ENCODE measurements around the gene NEK8.

The NEK8 gene

DNA sequence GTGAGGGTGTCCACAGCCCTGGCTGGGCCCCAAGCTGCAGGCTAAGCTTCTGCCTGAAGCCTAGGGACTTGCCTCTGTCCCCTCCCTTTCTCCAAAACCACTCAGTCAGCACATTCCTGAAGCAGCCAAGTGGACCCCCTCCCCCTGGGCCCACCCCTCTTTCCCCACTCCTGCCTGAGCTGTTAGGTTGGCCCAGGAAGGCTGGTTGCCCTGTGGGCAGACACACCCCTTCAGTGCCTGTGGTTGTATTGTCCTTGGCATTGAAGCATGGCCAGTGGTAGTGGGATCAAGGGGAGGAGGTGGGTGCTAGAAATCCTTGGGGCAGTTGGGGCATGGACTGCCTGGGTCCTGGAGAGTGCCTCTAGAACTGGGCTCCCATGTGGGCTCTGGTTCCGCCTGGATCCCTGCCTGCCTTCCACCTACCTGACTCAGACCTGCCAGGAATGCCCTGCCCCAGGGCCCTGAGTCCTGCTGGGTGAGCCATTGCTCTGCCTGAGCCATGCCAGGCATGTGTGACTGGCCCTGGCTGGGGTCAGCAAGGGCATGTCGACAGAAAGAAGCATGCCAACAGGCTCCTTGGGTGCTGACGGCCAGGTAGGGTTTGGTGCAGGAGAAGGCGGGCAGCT is 17.3 kb downstream of the NEK8 start:
- no peak for DNase-seq

DNA sequence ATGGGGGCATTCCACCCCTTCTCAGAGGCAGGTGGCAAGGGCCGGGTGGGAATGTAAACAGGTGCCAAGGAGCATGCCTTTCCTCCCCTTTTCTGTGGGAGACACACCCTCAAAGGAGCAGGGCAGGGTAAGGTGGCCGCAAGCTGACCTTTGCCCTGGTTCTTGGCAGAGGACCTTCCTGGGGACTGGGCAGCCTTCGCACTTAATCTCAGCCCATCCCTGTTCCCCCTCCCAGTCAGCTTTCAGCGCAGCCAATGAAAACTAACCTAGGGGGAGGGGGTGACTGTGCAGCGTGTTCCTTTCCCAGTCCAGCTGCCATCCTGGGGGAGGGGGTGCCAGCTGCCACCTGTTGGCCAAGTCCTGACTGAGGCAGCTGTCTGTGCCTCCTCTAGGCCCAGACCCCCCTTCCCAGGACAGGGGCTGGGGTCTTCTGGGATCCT is 18.0 kb downstream of the NEK8 start:
- peak; percentile 15 for DNase-seq

DNA sequence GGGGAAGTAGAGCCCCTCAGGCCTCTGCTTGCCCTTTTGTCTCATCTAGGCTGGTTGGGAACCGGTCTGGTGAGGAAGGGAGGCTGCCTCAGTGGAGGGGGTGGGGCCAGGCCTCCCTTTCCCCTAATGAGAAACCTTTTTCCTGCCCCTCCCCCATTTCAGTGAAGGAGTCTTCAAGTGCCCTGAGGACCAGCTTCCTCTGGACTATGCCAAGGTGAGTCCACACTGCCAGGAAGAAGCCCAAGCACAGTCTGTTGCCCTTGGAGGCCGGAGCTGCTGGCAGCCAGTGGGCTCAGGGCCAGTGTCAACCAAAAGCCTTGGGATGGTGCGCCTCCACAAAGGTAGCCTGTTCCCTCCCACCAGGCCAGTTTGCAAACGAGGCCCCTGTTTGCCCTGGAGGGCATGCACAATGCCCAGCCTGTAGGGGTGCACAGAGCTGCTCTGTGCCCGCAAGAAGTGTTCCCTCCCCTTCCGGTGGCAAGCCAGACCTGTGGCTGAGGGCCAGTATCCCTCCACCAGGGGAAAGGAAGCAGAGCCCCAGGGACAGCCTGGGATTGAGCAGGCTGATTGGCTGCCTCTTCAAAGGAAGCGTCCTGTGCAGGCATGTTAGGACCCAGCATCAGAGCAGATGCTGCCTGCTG is 18.6 kb downstream of the NEK8 start:
- no peak for DNase-seq

DNA sequence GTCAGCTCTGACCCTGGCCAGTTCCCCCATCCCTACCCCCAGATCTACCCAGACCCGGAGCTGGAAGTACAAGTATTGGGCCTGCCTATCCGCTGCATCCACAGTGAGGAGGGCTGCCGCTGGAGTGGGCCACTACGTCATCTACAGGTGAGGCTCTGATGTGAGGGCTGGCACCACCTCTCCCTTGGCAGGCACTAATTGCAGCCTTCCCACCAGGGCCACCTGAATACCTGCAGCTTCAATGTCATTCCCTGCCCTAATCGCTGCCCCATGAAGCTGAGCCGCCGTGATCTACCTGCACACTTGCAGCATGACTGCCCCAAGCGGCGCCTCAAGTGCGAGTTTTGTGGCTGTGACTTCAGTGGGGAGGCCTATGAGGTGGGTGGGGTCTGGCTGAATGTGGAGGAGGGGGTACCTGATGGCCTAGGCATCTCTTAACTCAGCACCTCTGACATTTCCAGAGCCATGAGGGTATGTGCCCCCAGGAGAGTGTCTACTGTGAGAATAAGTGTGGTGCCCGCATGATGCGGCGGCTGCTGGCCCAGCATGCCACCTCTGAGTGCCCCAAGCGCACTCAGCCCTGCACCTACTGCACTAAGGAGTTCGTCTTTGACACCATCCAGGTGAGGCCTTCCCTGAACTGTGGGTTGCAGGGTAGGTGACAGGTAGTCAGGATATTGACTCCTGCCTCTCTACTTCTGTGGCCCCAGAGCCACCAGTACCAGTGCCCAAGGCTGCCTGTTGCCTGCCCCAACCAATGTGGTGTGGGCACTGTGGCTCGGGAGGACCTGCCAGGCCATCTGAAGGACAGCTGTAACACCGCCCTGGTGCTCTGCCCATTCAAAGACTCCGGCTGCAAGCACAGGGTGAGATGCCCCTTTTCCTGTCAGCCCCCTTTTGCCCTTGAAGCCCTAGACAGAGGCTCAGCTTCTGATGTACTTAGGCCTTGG is 19.5 kb downstream of the NEK8 start:
- DNase-seq = no peak

DNA sequence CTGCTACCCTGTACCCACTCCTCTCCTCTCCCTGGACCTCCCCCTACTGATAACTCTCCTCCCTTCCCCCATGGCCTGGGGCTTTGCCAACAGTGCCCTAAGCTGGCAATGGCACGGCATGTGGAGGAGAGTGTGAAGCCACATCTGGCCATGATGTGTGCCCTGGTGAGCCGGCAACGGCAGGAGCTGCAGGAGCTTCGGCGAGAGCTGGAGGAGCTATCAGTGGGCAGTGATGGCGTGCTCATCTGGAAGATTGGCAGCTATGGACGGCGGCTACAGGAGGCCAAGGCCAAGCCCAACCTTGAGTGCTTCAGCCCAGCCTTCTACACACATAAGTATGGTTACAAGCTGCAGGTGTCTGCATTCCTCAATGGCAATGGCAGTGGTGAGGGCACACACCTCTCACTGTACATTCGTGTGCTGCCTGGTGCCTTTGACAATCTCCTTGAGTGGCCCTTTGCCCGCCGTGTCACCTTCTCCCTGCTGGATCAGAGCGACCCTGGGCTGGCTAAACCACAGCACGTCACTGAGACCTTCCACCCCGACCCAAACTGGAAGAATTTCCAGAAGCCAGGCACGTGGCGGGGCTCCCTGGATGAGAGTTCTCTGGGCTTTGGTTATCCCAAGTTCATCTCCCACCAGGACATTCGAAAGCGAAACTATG is 20.4 kb downstream of the NEK8 start:
- DNase-seq = no peak

DNA sequence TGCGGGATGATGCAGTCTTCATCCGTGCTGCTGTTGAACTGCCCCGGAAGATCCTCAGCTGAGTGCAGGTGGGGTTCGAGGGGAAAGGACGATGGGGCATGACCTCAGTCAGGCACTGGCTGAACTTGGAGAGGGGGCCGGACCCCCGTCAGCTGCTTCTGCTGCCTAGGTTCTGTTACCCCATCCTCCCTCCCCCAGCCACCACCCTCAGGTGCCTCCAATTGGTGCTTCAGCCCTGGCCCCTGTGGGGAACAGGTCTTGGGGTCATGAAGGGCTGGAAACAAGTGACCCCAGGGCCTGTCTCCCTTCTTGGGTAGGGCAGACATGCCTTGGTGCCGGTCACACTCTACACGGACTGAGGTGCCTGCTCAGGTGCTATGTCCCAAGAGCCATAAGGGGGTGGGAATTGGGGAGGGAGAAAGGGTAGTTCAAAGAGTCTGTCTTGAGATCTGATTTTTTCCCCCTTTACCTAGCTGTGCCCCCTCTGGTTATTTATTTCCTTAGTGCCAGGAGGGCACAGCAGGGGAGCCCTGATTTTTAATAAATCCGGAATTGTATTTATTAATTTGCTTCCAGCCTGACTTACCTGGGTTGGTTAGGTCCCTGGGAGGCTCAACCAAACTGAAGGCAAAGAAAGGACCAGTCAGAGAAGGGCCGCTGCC is 21.1 kb downstream of the NEK8 start:
- DNase-seq = no peak

DNA sequence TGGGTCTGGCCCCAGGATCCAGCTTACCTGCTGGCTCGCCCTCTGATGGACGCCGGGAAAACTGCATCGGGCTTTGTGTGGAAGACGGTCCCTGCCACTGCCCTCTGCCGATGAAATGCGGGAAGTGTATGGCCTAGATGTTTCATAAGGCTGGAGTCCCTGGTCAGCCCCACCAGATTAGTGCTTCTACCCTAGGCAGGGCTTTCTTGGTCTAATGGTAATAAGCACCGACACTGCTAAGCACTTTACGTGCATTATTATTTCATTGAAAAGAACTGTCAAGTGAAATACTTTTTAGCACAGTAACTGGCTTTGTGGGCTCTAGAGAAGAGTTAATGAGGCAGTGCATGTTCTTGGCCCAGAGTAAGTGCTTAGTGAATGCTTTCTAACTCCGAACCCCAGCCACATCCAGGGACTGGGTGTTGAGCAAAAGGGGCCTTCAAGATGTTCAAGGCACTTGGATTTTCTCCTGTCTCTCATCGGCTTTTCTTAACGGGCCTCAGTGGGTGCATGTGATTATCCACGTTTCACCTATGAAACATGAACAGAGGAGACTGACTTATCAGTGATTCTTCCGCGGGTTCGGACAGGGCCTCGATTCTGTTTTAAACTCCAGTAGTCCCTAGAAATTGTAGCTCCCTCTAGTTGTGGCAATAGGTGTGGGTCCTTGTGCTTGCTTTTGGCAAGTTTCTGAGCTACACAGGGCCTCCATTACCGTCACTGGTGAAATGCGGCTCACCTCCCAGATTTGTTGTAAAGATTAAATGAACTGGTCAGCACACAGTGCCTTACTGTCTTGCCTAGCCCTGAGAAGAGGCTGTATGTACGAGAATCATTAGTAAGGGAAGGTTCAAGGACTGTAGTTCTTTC is 21.8 kb downstream of the NEK8 start:
- DNase-seq = peak; percentile 71

DNA sequence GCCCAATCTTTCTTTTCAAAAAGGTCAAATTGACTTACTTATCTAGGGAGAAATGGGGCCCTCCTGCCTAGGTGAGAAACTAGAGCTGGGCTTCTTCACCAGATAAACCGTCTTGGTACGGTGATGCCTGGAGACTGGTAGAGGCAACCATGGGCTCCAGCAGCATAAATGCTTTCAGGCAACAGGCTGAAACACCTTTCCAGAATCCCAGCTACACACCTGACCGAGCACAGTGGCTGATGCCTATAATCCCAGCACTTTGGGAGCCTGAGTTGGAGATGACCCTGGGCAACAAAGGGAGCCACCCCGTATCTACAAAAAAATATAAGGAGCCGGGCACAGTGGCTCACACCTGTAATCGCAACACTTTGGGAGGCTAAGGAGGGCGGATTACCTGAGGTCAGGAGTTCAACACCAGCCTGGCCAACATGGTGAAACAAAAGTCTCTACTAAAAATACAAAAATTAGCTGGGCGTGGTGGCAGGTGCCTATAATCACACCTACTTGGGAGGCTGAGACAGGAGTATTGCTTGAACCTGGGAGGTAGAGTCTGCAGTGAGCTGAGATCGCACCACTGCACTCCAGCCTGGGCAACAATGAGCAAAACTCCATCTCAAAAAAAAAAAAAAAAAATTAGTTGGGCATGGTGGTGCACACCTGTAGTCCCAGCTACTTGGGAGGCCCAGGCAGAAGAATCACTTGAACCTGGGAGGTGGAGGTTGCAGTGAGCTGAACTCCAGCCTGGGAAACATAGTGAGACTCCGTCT is 23.2 kb downstream of the NEK8 start:
- DNase-seq = no peak

DNA sequence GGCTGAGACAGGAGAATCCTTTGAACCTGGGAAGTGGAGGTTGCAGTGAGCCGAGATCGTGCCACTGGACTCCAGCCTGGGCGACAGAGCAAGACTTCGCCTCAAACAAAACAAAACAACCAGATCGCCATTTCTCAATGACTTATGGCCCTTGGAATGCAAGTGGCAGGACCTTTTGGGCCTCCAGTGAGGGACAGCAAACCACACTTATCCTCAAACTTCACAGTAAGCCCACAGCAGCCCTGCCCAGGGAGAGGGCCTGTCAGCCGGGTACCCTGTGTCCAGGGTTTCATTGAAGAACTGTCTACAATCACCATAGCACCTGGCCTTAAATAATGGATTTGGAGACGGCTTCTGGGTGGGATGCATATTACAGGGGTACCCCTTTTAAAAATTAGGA is 26.9 kb downstream of the NEK8 start:
- no peak for DNase-seq

DNA sequence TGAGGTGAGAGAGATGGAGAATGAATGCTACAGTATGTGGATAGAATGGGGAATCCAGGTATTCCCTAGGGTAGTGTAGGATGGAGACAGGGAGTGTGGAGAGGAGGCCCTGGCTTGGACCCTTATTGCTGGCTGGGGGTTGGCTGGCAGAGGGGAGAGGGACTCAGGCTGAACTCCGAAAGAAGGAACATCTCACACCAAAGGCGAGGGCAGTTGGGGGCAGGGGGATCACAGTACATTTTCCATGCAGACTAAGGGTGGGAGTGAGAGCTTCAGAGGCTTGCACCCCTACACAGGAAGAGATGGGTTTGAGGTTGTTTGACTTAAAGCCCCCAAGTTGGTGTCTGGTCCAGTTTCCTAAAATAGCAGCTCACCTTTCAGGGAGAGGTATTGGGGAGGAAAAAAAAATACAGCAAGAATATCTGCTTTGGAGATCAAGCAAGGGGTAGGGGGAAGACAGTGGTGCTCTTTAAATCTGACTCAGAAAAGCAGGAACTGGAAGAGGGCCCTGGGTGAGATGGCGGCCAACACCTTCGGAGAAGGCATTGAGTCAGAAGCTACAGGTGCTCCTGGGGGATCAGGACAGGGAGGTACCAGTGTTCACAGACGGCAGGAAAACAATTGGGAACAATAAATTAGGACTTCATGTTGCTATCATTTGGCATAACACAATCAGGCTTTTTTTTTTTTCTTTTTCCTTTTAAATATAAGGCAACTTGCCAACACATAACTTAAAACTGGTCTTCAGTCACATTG is 27.6 kb downstream of the NEK8 start:
- DNase-seq = no peak

DNA sequence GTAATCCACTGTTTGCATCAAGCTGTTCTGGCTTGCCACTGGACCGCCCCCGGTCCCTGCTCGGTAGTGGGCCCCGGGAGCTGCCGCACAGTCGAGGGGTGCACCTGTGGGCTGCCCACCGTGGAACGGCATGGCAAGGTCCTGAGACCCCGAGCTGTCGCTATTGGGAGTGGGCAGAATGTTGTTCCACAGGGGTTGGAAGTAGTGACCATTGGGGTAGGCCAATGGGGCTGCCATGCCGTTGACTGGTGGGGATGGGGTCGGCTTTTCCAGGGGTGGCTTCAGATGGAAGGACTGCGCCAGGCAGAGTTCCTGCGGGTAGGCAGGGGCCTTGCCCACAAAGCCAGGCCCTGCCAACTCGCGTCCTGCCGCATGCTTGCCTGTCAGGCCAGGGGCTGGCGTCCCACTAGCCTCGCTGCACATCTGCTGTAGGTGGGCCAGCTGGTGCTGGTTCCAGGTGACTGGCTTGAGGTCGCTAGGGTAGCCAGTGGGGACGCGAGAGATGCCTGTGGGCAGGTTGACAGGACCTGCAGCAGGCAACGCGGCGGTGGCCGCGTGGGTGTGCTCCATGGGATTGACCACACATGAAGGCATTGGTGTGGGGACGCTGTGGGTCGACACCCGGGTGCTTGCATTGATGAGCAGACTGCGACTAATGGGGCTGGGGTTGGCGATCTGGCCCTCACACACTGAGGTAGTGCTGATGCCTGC is 30.0 kb downstream of the NEK8 start:
- no peak for DNase-seq

DNA sequence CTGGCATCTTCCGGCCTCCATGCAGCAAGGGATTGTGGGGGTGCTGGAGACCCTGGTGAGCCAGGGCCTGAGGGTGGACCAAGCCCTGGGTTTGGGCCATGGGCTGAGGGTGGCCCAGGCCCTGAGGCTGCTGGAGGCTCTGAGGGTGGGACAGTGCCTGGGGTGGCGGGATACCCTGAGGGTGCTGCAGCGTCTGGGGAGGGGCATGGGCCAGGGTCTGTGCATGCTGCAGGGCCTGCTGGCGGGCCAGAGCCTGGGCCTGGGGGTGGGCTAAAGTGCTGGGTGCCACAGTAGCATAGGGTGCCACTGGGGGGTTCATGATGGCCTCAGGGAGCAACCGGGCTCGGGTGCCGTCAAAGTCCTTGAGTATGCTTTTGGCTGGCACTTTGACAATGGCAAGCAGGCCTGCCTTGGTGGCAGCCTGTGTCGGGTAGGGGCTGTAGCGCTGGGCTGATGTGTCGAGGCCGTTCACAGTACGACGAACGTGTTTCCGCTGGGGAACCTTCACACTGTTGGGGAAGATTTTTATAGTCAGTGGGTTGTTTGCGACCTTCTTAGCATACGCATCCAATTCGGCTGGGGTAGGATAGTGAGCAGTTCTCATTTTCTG is 30.8 kb downstream of the NEK8 start:
- DNase-seq = no peak

DNA sequence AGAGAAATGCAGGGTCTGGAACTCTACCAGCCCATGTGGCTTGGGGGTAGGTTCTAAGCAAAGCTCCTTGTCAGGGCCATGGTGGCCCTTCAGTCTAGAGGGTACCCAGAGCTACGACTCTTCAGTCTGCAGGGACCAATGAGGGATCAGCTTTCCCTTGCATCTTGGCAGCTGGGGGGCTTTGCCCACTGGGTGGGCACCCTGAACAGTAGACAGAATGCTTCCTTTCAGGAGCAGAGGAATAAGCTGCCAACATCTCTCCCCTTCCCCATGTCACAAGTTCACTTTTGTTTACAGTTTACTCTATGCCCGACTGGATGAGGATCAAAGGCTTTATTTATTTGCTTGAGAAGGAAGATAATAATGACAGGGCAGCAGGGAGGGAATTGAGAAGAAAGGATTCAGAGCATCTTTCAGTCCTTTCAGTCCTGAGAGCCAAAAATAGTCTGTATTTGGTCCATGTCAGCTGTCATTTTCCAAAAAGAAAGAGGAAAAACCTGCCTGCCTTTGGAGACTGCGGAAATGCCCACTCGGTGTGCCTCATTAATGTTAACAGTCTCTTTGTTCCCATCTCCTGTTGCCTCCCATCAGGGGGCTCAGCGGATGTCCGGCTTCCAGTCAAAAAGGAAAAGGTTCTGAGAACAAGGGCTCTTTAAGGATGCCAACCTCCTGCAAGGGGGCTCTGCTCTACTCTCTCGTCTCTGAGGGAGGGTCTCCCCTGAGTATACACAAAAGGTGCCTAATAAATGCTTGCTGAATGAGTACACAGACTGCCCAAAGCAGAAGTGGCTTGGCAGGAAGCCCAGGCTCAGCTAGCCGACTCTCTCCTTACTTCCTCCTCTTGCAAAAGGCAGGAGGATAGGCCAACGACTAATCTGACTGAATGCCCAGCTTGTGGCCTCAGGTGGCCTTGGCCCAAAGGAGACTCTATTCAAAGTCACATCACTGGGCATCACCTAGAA is 32.3 kb downstream of the NEK8 start:
- no peak for DNase-seq

DNA sequence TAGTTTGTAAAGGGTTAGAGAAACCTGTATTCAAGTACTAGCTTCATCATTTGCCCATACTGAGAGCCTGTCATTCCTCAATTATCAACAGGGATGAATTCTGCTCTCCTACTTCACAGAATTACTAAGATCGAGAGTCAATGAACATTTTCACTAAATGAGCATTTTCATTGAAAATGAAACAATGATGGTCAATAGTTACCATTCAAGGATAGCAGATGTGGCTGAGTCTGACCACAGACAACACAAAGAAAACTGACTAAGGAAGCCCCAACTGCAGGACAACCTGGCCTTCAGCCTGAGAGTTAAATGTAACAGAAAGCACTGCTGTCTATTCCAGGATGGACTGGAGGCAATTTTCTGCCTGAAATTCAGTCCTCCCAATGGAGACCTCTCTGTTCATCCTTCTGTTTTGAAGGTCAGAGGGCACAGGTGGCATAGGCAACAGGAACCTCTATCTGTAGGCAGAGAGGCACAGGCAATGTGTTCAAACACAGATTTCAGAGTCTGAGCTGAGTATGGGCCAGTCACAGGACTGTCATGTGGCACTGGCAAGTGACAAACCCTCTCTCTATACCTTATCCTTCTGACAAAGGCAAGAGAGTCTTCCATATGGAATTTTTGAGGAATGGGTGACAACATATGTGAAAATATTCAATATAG is 34.7 kb downstream of the NEK8 start:
- no peak for DNase-seq

DNA sequence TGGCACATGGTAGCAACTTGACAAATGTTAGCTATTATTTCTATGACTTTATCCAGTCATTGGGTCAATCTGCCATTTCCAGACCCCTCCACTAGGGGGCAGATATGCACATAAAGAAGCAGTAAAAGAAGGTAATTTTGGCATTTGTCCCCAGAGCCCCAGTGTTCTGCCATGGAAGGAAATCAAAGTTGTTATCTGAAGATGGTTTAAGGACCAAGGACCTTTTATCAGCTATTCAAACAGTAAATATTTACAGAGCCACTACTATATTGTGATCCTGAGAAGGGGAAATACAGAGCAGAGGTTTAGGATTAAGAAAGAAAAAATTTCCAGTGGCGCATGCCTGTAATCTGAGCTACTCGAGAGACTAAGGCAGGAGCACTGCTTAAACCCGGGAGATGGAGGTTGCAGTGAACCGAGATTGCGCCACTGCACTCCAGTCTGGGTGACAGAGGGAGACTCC is 35.2 kb downstream of the NEK8 start:
- DNase-seq = peak; percentile 45

DNA sequence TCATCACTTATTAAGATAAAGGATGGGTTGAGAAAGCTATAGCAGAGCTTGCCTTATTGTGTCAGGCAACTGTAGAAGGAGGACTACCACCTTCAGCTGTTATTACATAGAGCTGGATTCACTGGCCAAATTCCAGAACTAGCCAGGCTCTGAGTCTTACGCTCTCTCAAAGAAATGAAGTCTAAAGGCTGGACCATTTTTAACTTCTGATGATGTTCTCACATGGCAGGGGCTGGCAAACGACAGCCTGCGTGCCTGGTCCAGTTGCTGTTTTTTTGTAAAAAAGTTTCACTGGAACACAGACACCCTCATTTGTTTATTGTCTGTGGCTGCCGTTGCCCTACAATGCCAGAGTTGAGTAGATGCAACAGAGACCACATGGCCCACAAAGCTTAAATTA is 36.5 kb downstream of the NEK8 start:
- DNase-seq = no peak

DNA sequence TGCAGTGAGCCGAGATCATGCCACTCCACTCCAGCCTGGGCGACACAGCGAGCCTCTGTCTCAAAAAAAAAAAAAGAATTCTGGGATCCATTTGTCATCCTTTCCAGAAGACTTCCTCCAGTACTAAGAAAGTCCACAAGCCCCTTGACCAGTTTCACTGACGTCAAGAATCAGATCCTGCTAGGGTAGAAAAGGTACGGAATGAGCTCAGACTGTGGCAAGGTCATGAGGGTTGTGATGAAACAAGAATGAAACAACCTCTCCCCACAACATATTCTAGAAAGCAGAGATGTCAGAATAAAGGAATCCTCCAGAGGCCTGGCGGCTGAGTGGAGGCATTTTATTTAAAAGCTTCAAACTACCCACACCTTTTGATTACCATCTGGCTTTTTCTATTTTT is 45.1 kb downstream of the NEK8 start:
- DNase-seq = no peak
